C4-2B (cell line): ENCODE data around the gene SLC39A5.

Experiments used
- ZFX ChIP-seq: fragments of 450-650 bp; IDR thresholded peaks from 2 replicates; pipeline ENCODE4 v1.6.1; 2017
- TF ChIP-seq, protein P1 (sequence below): fragments of 450-650 bp; conservative IDR thresholded peaks from 2 replicates; pipeline ENCODE4 v1.5.1; 2017; ENCODE audit warnings: mild to moderate bottlenecking

DNA sequence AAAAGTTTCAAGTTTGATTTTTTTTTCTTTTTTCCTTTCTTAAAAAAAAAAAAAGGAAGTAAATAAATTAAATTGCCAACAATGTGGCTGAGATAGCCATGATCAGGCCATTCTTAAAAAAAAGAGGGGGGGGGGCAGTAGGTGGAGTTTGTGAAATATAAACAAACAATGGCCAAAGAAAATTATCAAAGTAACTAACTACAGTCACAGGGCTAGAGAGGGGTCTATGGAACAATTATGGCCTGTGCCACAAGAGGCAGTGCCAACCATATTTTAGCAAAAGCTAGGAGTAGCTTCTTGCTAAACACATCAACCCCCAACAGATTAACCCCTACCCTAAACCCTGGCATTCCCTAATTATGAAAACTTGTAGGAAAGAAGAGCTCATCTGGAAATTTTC, 24.4 kb upstream of the SLC39A5 start:
- TF ChIP-seq, protein P1, sequence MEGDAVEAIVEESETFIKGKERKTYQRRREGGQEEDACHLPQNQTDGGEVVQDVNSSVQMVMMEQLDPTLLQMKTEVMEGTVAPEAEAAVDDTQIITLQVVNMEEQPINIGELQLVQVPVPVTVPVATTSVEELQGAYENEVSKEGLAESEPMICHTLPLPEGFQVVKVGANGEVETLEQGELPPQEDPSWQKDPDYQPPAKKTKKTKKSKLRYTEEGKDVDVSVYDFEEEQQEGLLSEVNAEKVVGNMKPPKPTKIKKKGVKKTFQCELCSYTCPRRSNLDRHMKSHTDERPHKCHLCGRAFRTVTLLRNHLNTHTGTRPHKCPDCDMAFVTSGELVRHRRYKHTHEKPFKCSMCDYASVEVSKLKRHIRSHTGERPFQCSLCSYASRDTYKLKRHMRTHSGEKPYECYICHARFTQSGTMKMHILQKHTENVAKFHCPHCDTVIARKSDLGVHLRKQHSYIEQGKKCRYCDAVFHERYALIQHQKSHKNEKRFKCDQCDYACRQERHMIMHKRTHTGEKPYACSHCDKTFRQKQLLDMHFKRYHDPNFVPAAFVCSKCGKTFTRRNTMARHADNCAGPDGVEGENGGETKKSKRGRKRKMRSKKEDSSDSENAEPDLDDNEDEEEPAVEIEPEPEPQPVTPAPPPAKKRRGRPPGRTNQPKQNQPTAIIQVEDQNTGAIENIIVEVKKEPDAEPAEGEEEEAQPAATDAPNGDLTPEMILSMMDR: no peak
- no peak for TF ChIP-seq ZFX
